Measurements from ENCODE around the gene FANK1. TPM values are rescaled to one million over a fixed set of nuclear protein-coding genes. Genes with fewer than 3 reads are reported as not detected.
"Not testable (repeated sequence)": the region's sequence is repeated elsewhere in the genome, so short reads cannot be mapped to it uniquely, and the experiment has no call there.

The FANK1 gene
- total RNA-seq, 2 donors from 2014 or later: not detected

- TF ChIP-seq CTCF (IDR thresholded peaks at IDR 0.05): no peak
- no peak overlapping the region for H3K27ac ChIP-seq
- DNase-seq (ENCODE audit: low spot score) (no peak), ATAC-seq (ENCODE audit: insufficient number of reproducible peaks, low FRiP score, low read depth) (no peak)
- no peak overlapping the region for H3K4me3 ChIP-seq
- H3K4me1 ChIP-seq (ENCODE audit: control insufficient read depth in 1 of 2, low read depth in 2 of 2): no peaks in the 10 kb centered on the region
- no peaks in the 10 kb centered on the region for H3K36me3 ChIP-seq
- no peaks in the 10 kb centered on the region for H3K9me3 ChIP-seq
- no peaks in the 10 kb centered on the region for H3K27me3 ChIP-seq (replicated peaks; ENCODE audit: insufficient read depth)
Measured at GRCh38 chr10:125911990-125912389, 15.6 kb downstream of the FANK1 start.

DNA sequence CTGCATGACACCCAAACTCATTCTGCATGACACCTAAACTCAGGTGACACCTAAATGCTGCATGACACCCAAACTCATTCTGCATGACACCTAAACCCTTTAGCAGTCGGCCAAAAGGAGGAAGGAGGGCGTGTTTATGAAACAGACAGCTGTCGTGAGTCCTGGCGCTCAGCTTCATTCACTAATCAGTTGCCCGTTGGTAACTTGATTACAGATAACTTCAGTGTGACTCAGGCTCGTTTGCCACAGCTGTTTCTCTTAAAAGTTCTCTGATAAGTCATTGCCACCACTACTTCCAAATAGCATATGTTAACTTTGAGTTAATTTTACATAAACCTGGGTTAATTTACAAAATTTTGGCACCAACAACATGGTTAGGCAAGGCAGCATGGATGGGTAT lies 16.9 kb downstream of the FANK1 start:
- not testable (repeated sequence) for DNase-seq (ENCODE audit: low spot score); H3K4me3 ChIP-seq; H3K27ac ChIP-seq; H3K9me3 ChIP-seq; ATAC-seq (ENCODE audit: insufficient number of reproducible peaks, low FRiP score, low read depth); H3K27me3 ChIP-seq (replicated peaks; ENCODE audit: insufficient read depth); H3K36me3 ChIP-seq; H3K4me1 ChIP-seq (ENCODE audit: control insufficient read depth in 1 of 2, low read depth in 2 of 2)

- Histone ChIP-seq H3K9me3 (no peaks in the 10 kb centered on the region), H3K27me3 (replicated peaks; ENCODE audit: insufficient read depth) (no peaks in the 10 kb centered on the region), H3K36me3 (no peaks in the 10 kb centered on the region), H3K4me3 (no peak overlapping the region), H3K4me1 (ENCODE audit: control insufficient read depth in 1 of 2, low read depth in 2 of 2) (no peaks in the 10 kb centered on the region), H3K27ac (no peak overlapping the region)
- TF ChIP-seq CTCF (IDR thresholded peaks at IDR 0.05): no peak
- ATAC-seq (ENCODE audit: insufficient number of reproducible peaks, low FRiP score, low read depth) (no peak), DNase-seq (ENCODE audit: low spot score) (no peak)
Measured at GRCh38 chr10:125916977-125917376, 20.6 kb downstream of the FANK1 start.

GRCh38 chr10:125917704-125918361 lies 21.5 kb downstream of the FANK1 start:
- not testable (repeated sequence) for H3K36me3 ChIP-seq; H3K4me1 ChIP-seq (ENCODE audit: control insufficient read depth in 1 of 2, low read depth in 2 of 2); H3K9me3 ChIP-seq; H3K27me3 ChIP-seq (replicated peaks; ENCODE audit: insufficient read depth); ATAC-seq (ENCODE audit: insufficient number of reproducible peaks, low FRiP score, low read depth); H3K27ac ChIP-seq; DNase-seq (ENCODE audit: low spot score); H3K4me3 ChIP-seq

DNA sequence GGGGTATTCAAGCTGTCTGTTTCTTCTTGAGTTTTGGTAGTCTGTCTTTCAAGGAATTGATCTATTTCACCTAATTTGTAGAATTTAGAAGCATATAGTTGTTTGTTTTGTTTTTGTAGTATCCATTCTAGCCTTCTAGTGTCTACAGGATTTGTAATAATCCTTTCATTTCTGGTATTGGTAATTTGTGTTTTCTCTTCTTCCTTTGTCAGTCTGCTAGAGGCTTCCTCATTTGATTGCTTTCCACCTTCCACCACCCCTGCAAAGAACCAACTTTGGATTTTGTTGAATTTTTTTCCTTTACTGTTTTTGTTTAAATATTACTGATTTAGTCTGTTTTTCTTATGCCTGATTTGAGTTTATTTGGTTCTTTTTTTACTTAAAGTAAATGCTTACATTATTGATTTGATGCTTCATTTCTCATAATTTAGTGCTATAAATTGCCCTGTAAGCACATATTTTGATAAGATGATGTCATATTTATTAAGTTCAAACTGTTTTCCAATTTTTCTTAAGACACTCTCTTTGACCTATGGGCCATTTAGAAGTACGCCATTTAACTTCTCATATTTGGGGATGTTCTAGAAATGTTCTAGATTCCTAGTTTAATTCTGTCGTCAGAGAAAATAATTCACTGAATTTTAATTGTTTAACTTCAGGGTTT lies 25.4 kb downstream of the FANK1 start:
- not testable (repeated sequence) for H3K36me3 ChIP-seq; H3K4me3 ChIP-seq; H3K9me3 ChIP-seq; H3K27me3 ChIP-seq (replicated peaks; ENCODE audit: insufficient read depth); H3K27ac ChIP-seq; DNase-seq (ENCODE audit: low spot score); H3K4me1 ChIP-seq (ENCODE audit: control insufficient read depth in 1 of 2, low read depth in 2 of 2); ATAC-seq (ENCODE audit: insufficient number of reproducible peaks, low FRiP score, low read depth)

GRCh38 chr10:125925262-125925834 lies 29.0 kb downstream of the FANK1 start:
- ATAC-seq (ENCODE audit: insufficient number of reproducible peaks, low FRiP score, low read depth) (no peak), DNase-seq (ENCODE audit: low spot score) (no peak)
- Histone ChIP-seq H3K36me3 (no peaks in the 10 kb centered on the region), H3K27me3 (replicated peaks; ENCODE audit: insufficient read depth) (no peaks in the 10 kb centered on the region), H3K4me1 (ENCODE audit: control insufficient read depth in 1 of 2, low read depth in 2 of 2) (no peaks in the 10 kb centered on the region), H3K4me3 (no peak overlapping the region), H3K27ac (no peak overlapping the region), H3K9me3 (no peaks in the 10 kb centered on the region)
- TF ChIP-seq CTCF (IDR thresholded peaks at IDR 0.05): no peak
